Activated T-helper 17 cell treated with anti-CD3 and anti-CD28 coated beads, Interleukin-2, amount 50 U/mL, for 72 hours (primary cell): ENCODE data around the gene CISD2. TPM values are rescaled to one million over a fixed set of nuclear protein-coding genes. Genes with fewer than 3 reads are reported as not detected.
"Not testable (repeated sequence)": the region's sequence is repeated elsewhere in the genome, so short reads cannot be mapped to it uniquely, and the experiment has no call there.

Experiments
- ATAC-seq: fragments of 150-1000 bp; cut with Tn5 transposase; replicated peaks from 2 replicates; pipeline ENCODE4 v1.10.0; 2021; ENCODE audit warnings: mild to moderate bottlenecking, moderate library complexity
- H3K27ac Mint-ChIP-seq: one replicate; pipeline ENCODE4 v1.8.0; 2022; ENCODE audit warnings: mixed read lengths
- H3K27me3 Mint-ChIP-seq: one replicate; pipeline ENCODE4 v1.8.0; 2022; ENCODE audit warnings: mixed read lengths
- H3K36me3 Mint-ChIP-seq: one replicate; pipeline ENCODE4 v1.8.0; 2022; ENCODE audit warnings: low read depth, mild to moderate bottlenecking, mixed read lengths
- H3K4me1 Mint-ChIP-seq: one replicate; pipeline ENCODE4 v1.8.0; 2022; ENCODE audit warnings: mixed read lengths
- H3K4me3 Mint-ChIP-seq: one replicate; pipeline ENCODE4 v1.8.0; 2022; ENCODE audit warnings: mild to moderate bottlenecking, mixed read lengths
- H3K9me3 Mint-ChIP-seq: one replicate; pipeline ENCODE4 v1.8.0; 2022; ENCODE audit warnings: mixed read lengths
- total RNA-seq, 2 donors: library from RNA; stranded (reverse); gene quantifications; one replicate each; pipeline ENCODE4 v1.2.3, GENCODE V29; 2022

Gene CISD2
- total RNA-seq, 2 donors from 2014 or later = 24.6 to 35.6 TPM

DNA sequence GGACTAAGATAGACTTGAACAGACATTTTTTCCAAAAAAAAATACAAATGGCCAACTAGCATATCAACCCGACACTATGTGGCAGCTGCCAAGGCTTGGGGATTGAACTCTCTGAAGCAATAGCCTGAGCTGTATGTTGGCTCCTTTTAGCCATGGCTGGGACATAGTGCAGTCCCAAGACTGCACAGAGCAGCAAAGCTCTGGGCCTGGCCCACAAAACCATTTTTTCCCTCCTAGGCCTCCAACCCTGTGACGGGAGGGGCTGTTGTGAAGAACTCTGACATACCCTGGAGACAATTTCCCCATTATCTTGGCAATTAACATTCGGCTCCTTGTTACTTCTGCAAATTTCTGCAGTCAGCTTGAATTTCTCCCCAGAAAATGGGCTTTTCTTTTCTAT lies 50.1 kb downstream of the CISD2 start:
- ATAC-seq = no peak
- Mint-ChIP-seq H3K36me3 (no peaks in the 10 kb centered on the region), H3K9me3 (peaks cover 20% of the 10 kb centered on the region), H3K27ac (no peak overlapping the region), H3K4me3 (no peak overlapping the region), H3K4me1 (no peaks in the 10 kb centered on the region), H3K27me3 (no peaks in the 10 kb centered on the region)

DNA sequence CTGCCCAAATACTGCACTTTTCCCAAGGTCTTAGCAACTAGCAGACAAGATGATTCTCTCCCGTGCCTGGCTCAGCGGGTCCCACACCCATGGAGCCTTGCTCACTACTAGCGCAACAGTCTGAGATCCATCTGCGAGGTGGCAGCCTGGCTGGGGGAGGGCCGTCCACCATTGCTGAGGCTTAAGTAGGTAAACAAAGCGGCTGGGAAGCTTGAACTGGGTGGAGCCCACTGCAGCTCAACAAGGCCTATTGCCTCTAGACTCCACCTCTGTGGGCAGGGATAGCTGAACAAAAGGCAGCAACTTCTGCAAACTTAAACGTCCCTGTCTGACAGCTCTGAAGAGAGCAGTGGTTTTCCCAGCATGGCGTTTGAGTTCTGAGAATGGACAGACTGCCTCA lies 50.9 kb downstream of the CISD2 start:
- not testable (repeated sequence) for H3K4me1 Mint-ChIP-seq, H3K4me3 Mint-ChIP-seq, ATAC-seq, H3K36me3 Mint-ChIP-seq, H3K27me3 Mint-ChIP-seq, H3K27ac Mint-ChIP-seq
- H3K9me3 Mint-ChIP-seq = peaks cover 18% of the 10 kb centered on the region

DNA sequence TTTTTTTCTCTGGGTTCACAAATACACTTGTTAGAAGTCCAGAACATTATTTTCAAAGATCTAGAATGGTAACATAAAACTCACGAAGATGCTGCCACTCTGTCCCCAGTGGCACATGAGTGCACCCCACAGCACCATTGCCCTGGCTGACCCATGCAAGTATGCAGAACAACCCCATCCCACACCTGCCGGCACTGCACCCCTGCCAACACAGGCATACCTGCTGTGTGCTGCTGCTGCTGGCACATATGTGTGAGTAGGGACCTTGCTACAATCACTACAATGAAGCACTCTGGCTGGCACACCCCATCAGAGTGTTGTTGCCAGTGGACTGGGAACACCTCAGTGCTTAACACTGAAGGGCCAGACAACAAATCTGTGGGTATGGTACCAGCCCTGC lies 66.9 kb downstream of the CISD2 start:
- Mint-ChIP-seq H3K36me3 (no peaks in the 10 kb centered on the region), H3K27me3 (no peaks in the 10 kb centered on the region), H3K9me3 (peaks cover 3% of the 10 kb centered on the region), H3K4me1 (no peaks in the 10 kb centered on the region), H3K27ac (no peak overlapping the region), H3K4me3 (no peak overlapping the region)
- ATAC-seq = no peak

DNA sequence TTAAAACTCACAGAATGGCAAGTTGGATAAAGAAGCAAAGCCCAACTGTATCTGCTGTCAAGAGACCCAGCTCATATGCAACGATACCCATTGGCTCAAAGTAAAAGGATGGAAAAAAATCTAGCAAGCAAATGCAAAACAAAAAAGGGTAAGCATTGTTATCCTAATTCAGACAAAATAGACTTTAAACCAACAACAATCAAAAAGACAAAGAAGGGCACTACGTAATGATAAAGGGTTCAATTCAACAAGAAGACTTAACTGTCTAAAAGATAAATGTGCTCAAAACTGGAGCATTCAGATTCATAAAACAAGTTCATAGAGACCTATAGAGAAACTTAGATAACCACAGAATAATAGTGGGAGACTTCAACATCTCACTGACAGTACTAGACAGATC lies 69.3 kb downstream of the CISD2 start:
- not testable (repeated sequence) for H3K9me3 Mint-ChIP-seq, H3K27ac Mint-ChIP-seq, H3K27me3 Mint-ChIP-seq, H3K36me3 Mint-ChIP-seq, H3K4me3 Mint-ChIP-seq, H3K4me1 Mint-ChIP-seq, ATAC-seq

Other genes starting within 250 kb of the CISD2 start
- gene MANBA, start 108.0 kb upstream of the CISD2 start, total RNA-seq = 10 to 100 TPM in 1 of 2 donors, 1 to 10 TPM in 1; 10.0 to 13.6 TPM
- 100 to 1,000 TPM; 403 to 450 TPM for gene UBE2D3, start 41.4 kb upstream of the CISD2 start, total RNA-seq
- 1 to 10 TPM; 1.1 to 2.6 TPM for gene SLC9B1, start 150.7 kb downstream of the CISD2 start, total RNA-seq
- gene SLC9B2, start 207.8 kb downstream of the CISD2 start, total RNA-seq = 10 to 100 TPM; 26.0 to 36.5 TPM
- 10 to 100 TPM; 11.4 to 12.6 TPM for gene BDH2, start 230.8 kb downstream of the CISD2 start, total RNA-seq